Fibroblast of villous mesenchyme (primary cell): Measurements from ENCODE around the gene LRP6. TPM values are rescaled to one million over a fixed set of nuclear protein-coding genes. Genes with fewer than 3 reads are reported as not detected.
"Not testable (repeated sequence)": the region's sequence is repeated elsewhere in the genome, so short reads cannot be mapped to it uniquely, and the experiment has no call there.

Source experiments
- DNase-seq: peaks from one replicate; pipeline ENCODE4 v3.0.0-alpha.2; 2010; ENCODE audit warnings: low read depth
- H3K4me3 ChIP-seq: 2 replicates; pipeline ENCODE4 v1.5.1; 2011; ENCODE audit warnings: low read depth, mild to moderate bottlenecking, low read length
- CTCF ChIP-seq: IDR thresholded peaks from 2 replicates; pipeline ENCODE4 v1.5.1; 2012; ENCODE audit warnings: low read depth, mild to moderate bottlenecking, low read length; ENCODE audit not compliant: insufficient read depth
- total RNA-seq: library from RNA; depleted of rRNA; stranded (reverse); fragments of >200 nt; gene quantifications from 2 replicates; pipeline ENCODE4 v1.2.3, GENCODE V29; 2012

Gene LRP6
- total RNA-seq, 1 donor, result 50.1 TPM

DNA sequence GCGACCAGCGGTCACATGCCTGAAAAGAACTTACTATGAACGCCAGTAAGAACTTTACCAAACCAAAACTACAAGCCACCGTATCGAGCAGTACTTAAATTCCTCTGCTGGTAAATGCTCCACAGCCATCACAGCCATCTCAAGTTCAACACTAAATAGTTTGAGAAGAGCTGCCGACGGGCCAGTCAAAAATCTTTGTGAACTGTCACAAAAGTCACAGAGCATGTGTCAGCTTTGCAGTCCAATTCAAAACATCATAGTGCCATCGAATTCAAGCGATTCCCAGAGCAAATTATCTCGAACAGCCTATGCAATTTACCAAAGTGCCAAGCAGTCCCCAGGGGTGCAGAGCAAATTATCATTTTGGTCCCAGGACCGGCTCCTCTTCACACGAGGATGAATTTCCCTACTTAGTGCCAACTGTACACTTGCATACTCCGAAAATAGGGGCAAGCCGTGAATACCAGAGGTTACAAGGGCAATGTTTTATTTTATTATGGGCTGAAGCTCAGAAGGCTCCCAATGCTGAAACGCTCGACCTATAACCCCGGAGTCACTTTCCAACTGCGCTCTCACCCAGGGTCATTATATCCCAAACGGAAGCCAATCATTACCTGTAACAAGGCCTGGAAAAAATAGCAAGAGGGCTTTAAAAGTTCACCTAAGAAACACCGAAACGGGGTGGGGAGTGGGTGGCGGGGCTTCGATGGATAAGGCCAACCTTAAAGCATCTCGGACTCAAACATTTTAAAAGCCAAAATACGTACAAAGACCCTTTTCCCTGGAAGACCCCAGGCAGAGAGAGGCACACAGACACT lies 1.1 kb downstream of the LRP6 start:
- no peak for TF ChIP-seq CTCF
- peak; percentile 74 for DNase-seq
- peak overlapping the region; percentile 93 for H3K4me3 ChIP-seq

- TF ChIP-seq CTCF, result no peak
- H3K4me3 ChIP-seq, result peak overlapping the region; percentile 93
- DNase-seq, result no peak
Observed at GRCh38 chr12:12265035-12265434, 1.8 kb downstream of the LRP6 start.

DNA sequence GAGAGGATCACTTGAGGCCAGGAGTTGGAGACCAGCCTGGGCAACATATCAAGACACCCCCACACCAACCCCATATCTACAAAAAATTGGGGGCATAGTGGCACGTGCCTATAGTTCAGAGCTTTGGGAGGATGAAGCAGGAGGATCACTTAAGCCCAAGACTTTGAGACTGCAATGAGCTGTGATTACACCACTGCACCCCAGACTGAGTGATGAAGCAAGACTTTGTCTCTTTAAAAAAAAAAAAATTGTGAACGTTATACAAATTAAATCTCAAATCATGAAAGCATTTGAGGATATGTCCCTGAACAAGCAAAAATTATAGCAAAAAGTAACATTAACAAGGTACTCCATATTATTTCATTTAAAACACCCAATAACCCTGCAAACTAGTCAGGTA lies 2.9 kb downstream of the LRP6 start:
- no peak overlapping the region for H3K4me3 ChIP-seq
- DNase-seq, result no peak
- no peak for TF ChIP-seq CTCF

DNA sequence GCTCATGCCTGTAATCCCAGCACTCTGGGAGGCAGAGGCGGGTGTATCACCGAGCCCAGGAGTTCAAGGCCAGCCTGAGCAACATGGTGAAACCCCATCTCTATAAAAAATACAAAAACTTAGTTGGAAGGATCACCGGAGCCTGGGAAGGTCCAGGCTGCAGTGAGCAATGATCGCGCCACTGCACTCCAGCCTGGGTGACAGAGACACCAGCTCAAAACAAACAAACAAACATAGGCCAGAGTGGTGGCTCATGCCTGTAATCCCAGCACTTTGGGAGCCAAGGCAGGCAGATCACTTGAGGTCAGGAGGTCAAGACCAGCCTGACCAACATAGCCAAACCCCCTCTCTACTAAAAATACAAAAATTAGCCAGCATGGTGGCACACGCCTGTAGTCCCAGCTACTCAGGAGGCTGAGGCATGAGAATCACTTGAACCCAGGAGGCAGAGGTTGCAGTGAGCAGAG lies 10.5 kb downstream of the LRP6 start:
- DNase-seq, H3K4me3 ChIP-seq: not testable (repeated sequence)

- no peak for TF ChIP-seq CTCF
- no peak for DNase-seq
- H3K4me3 ChIP-seq, result no peak overlapping the region
Observed at GRCh38 chr12:12254553-12254952, 12.3 kb downstream of the LRP6 start.

DNA sequence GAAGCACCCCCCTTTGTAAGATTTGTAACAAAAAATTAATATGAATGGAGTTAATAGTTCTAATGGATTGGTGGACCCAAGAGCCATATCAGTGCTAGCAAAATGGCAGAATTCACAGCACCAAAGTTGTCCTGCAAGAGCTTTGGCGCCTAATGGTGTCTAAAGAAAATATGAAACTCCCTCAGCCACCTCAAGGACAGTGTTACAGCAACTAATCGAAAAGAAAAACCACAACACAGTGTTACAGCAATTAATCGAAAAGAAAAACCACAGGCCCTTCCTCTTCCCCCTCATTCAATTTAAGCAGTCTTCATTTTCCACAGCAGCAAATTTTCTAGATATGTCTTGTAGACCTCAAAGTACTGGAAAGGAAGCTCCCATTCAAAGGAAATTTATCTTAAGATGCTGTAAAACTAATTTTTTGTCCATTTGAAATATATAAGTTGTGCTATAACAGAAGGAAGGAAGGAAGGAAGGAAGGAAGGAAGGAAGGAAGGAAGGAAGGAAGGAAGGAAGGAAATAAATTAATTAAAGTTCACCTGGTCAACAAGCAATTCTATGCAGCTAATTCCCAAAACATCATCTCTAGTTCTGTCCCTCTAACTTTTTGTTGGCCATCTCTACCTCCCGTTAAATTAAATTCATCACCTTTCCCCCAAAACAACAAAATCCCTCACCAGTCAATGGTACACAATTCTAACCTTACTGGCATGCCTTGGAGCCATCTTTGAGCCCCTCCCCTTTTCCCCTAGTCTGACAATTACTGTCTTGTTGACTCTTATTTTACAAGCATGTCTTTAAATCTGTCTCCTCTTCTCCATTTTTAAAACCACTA lies 17.4 kb downstream of the LRP6 start:
- TF ChIP-seq CTCF, result no peak
- DNase-seq, result no peak
- no peak overlapping the region for H3K4me3 ChIP-seq

DNA sequence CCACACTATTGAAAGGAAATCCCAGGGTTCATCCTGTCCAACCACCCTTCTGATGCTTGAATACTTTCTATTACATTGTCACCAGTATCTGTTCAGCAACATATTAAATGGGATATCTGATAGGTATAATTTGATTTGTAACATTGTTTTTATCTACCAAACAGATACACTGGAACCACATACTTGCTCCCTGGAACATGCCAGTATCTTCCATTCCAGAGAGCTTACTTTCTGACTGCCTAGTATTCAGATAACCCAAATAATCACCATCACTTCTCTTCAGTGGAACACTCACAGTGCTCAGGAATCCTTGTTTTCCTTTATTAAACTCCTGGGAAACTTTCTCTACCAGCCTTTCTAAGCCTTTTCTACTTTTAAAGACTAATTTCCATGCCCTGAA lies 19.3 kb downstream of the LRP6 start:
- no peak overlapping the region for H3K4me3 ChIP-seq
- no peak for DNase-seq
- TF ChIP-seq CTCF, result no peak
